ENCODE results near the gene LIMS3.
"Not testable (repeated sequence)": the region's sequence is repeated elsewhere in the genome, so short reads cannot be mapped to it uniquely, and the experiment has no call there.

LIMS3 gene

DNA sequence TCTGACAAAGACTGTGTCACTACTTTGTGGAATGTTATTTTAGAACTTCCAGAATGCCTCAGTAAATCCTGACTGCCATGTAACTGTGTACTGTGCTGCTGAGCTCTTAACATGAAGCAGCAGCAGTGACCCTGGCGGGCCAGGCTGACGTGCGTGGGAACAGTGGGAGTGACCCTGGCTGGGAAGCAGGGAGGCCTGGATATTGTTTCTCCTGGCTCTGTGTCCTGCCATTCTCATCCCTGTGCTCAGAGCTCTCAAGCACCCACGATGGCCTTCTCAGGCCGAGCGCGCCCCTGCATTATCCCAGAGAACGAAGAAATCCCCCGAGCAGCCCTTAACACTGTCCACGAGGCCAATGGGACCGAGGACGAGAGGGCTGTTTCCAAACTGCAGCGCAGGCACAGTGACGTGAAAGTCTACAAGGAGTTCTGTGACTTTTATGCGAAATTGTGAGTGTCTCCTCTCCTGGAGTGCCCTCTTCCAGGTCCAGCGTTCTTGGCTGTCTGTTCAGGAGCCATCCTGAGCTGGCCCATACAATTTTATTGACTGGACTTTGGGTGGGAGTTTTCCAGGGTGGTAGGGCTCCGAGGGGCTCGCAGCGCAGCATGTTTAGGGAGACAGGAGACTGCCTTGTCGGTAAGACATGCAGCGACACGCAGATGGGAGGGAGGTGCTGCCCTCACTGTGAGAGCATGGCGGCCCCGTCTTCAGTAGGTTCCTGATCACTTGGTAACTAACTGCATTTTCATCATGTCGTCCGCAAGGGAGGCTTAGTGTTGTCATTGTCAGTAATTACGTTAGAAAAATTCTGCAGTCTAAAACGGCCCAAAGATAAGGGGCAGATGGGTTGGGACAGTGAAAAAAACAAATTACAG lies at the start of gene LIMS3:
TSS of gene LIMS3 (plus strand) at position 227 of the 875 bp plus-strand sequence. CDS start at position 268, 41 bp downstream.
- not testable (repeated sequence) for DNase-seq

- DNase-seq = not testable (repeated sequence)
Observed at GRCh38 chr2:109871129-109871751, 27.2 kb upstream of the LIMS3 start.

DNA sequence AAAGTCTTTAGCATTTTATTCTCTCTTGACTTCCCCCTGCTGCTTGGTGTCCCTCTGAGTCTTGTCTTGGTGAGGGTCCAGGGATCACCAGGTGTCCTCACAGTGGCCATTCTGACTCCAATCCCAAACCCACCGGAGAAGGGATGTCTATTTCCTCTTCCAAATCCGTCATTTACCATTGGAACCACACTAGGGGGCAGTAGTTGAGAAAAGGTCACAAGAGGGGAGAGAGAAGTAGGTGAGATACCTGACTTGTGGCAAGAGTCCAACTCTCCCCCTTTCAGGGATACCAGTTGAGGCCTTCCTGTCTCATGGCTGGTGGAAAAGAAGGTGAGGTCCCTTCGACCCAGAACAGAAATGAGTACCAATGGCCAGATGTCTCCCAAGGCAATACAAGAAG lies 21.9 kb upstream of the LIMS3 start:
- DNase-seq = not testable (repeated sequence)

GRCh38 chr2:109882112-109882511 lies 16.4 kb upstream of the LIMS3 start:
- DNase-seq = not testable (repeated sequence)

- DNase-seq = not testable (repeated sequence)
Observed at GRCh38 chr2:109888414-109888813, 10.1 kb upstream of the LIMS3 start.

DNA sequence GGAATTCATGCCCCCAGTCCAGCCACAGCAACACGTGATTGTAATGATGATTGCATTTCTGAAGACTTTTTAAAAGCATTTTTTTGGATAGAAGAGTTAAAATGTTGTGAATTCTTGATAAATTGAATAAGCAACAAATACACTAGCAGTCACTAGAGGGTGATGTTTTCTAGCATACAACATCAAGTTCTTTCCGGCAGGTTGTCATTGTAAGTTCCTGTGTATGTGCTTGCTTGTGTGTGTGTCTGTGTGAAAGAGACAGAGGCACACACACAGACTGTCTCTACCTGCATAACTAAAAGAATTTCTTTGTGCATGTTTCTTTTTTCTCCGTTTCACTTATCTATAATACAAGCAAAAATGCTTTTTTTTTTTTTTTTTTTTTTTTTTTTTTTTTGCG lies 8.6 kb upstream of the LIMS3 start:
- DNase-seq = not testable (repeated sequence)

GRCh38 chr2:109891024-109891423 lies 7.5 kb upstream of the LIMS3 start:
- not testable (repeated sequence) for DNase-seq

- DNase-seq = not testable (repeated sequence)
Observed at GRCh38 chr2:109893736-109894135, 4.8 kb upstream of the LIMS3 start.

GRCh38 chr2:109894141-109894540 lies 4.3 kb upstream of the LIMS3 start:
- not testable (repeated sequence) for DNase-seq

GRCh38 chr2:109895090-109895869 lies 3.2 kb upstream of the LIMS3 start:
- not testable (repeated sequence) for DNase-seq

DNA sequence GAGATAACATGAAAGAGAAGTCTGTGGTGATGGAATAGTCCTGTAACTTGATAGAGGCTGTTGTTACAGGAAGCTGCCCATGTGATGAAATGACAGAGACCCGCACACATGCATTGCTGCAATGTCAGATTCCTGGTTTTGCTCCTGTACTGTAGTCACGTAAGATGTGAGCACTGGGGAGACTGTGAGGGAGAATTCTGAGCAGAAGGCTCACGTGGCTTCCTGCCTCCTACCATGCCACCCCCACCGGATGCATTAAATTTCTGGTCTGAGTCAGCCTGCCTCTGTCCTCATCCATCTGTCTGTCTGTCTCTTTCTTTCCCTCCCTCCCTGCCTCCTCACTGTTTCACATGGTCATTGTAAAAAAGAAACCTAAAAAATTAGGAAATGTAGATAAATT lies 2.3 kb upstream of the LIMS3 start:
- not testable (repeated sequence) for DNase-seq

- not testable (repeated sequence) for DNase-seq
Observed at GRCh38 chr2:109897769-109898461, 573 bp upstream of the LIMS3 start.

- not testable (repeated sequence) for DNase-seq
Observed at GRCh38 chr2:109905796-109906195, 7.3 kb downstream of the LIMS3 start.

DNA sequence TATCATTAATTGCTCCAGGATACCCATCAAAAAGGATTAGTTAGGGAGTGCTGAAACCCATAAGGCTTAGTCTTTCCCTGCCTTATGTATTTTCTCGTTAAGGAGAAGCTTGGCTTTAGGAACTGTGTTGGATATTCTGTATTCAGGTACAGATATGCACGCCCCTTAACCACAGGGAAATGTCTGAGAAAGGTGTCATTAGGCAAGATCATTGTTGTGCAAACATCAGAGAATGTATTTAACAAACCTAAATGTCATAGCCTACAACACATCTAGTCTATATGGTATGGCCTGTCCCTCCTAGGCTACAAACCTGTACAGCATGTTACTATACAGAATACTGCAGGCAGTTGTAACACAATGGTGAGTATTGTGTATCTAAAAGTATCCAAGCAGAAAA lies 10.1 kb downstream of the LIMS3 start:
- not testable (repeated sequence) for DNase-seq

GRCh38 chr2:109910789-109911188 lies 12.3 kb downstream of the LIMS3 start:
- not testable (repeated sequence) for DNase-seq

- not testable (repeated sequence) for DNase-seq
Observed at GRCh38 chr2:109913911-109914310, 15.4 kb downstream of the LIMS3 start.

GRCh38 chr2:109914552-109914951 lies 16.1 kb downstream of the LIMS3 start:
- DNase-seq = not testable (repeated sequence)

GRCh38 chr2:109915830-109916229 lies 17.3 kb downstream of the LIMS3 start:
- DNase-seq = not testable (repeated sequence)

DNA sequence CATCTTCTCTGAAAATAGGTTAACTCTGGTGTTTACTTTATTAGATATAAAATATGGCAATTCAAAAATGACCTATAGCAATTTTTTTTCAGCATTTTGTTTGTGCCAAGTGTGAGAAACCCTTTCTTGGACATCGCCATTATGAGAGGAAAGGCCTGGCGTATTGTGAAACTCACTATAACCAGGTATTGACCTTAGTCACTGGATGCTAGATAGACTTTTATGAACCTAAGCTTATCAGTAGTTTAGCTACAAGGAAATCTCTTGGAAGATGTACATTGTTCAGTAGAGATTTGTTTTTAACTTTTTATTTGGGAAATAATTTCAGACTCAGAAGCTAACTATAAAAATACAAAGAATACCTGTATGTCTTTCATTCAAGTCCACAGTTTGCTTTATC lies 21.7 kb downstream of the LIMS3 start:
- DNase-seq = not testable (repeated sequence)

DNA sequence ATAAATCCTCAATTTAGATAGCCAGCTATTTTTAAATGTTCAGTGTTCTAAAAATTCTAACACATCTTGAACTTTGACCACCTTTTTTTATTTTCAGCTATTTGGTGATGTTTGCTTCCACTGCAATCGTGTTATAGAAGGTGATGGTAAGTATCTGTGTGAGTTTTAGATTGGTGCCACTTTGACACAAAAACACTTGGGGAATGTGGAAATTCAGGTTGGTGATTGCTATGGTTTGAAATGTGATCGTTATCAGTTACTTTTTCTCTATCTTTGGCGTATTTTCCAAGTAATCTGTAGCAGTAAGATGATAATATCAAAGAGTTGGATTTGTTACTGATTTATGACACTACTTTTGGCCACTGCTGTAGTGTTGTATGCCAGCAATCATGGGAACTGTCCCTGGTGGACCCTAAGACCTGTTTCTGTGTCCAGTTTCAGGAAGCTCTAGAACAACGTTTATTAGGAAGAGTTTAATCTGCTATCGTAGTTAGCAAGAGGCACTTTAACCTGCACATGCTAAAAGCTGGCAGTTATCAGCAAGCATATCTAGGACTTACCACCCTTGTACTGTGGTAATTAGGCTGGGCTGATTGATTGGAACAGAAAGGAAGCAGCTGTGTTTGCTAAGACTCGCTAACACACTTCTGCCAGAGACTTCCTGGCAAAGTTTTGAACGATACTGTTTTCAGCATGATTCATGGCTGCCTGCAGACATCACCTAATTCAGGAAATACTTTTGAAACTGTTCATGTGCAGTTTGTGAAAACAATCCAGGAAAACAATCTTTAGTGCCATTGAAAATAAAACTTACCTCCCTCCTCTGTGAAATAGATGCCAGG lies 23.3 kb downstream of the LIMS3 start:
- not testable (repeated sequence) for DNase-seq

DNA sequence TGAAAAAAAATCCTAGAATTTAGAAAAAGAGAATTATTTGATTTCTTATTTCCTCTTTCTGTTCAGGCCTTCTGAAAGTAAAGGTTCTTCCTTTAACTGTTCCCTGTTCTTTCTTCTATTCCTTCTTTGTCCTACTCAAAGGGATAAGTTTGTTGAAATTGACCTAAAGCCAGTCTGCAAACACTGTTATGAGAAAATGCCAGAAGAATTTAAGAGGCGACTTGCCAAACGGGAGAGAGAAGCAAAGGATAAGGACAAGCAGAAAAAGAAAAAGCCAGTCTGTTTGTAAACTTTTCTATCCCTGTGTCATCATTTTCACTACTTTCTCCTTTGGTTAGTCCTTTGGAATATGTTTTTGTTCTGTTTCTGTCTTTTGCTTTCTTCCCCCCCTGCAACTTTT lies 26.0 kb downstream of the LIMS3 start:
- not testable (repeated sequence) for DNase-seq

Data from NCI-H524 (cell line).